MCF 10A (cell line): ENCODE data around the gene SASH1. TPM values are rescaled to one million over a fixed set of nuclear protein-coding genes. Genes with fewer than 3 reads are reported as not detected.

Experiments
- BruUV-seq: library from RNA; stranded (reverse); fragments of 400-500 nt; replicated peaks from 2 replicates; lab custom pipeline; 2021; lab: Mats Ljungman, UMichigan
- CTCF ChIA-PET: fragments of 300-600 bp; sonication (Branson Sonifier 250); formaldehyde crosslinking; extraction: SDS; loops from one replicate; lab custom pipeline; 2021; ENCODE audit warnings: antibody characterized with exemption, inconsistent platforms; lab: Yijun Ruan, JAX
- POLR2A ChIA-PET: fragments of 300-600, 350-650 bp; sonication (Branson Sonifier 250); formaldehyde crosslinking; extraction: SDS; loops from one replicate; lab custom pipeline; 2020; ENCODE audit warnings: antibody characterized with exemption, inconsistent platforms; lab: Yijun Ruan, JAX
- DNase-seq: peaks from one replicate; pipeline ENCODE4 v3.0.0-alpha.2; 2018; ENCODE audit not compliant: unreplicated experiment
- H3K27ac Mint-ChIP-seq: one replicate; pipeline ENCODE4 v1.8.0; 2022; ENCODE audit warnings: mild to moderate bottlenecking, low read depth, mixed read lengths; ENCODE audit not compliant: unreplicated experiment
- H3K27me3 Mint-ChIP-seq: one replicate; pipeline ENCODE4 v1.8.0; 2022; ENCODE audit warnings: mixed read lengths; ENCODE audit not compliant: insufficient read depth, unreplicated experiment
- H3K36me3 Mint-ChIP-seq: one replicate; pipeline ENCODE4 v1.8.0; 2022; ENCODE audit warnings: mild to moderate bottlenecking, moderate library complexity, mixed read lengths; ENCODE audit not compliant: insufficient read depth, unreplicated experiment
- H3K4me1 Mint-ChIP-seq: one replicate; pipeline ENCODE4 v1.8.0; 2022; ENCODE audit warnings: mixed read lengths; ENCODE audit not compliant: insufficient read depth, unreplicated experiment
- H3K4me3 Mint-ChIP-seq: one replicate; pipeline ENCODE4 v1.8.0; 2022; ENCODE audit warnings: mild to moderate bottlenecking, moderate library complexity, mixed read lengths; ENCODE audit not compliant: unreplicated experiment
- H3K9me3 Mint-ChIP-seq: one replicate; pipeline ENCODE4 v1.8.0; 2022; ENCODE audit warnings: mixed read lengths; ENCODE audit not compliant: unreplicated experiment
- CTCF ChIP-seq: fragments of 200-600 bp; IDR thresholded peaks from one replicate; pipeline ENCODE4 v1.8.0; 2022; ENCODE audit warnings: antibody characterized with exemption, mild to moderate bottlenecking; ENCODE audit not compliant: unreplicated experiment
- intact Hi-C: fragments of 100-400 bp; cut with micrococcal nuclease; formaldehyde crosslinking; loops from 2 replicates; pipeline ENCODE4 v1.14.1; 2022
- total RNA-seq: library from RNA; stranded (reverse); gene quantifications from 2 replicates; pipeline ENCODE4 v1.2.3, GENCODE V29; 2022

SASH1 gene
- total RNA-seq, 1 experiment from 2014 or later, result 18.4 TPM

- intact Hi-C loops, result loop anchor here (5.0 kb wide), 1 partner anchor 37 kb away; no protein-coding TSS in a partner anchor
- peaks cover 27% of the 10 kb centered on the region for H3K4me1 Mint-ChIP-seq
- TF ChIP-seq CTCF, result no peak
Observed at GRCh38 chr6:148443798-148444560, 101.3 kb downstream of the SASH1 start.

GRCh38 chr6:148445116-148445515 is 102.5 kb downstream of the SASH1 start:
- no TSS peak for BruUV-seq
- Mint-ChIP-seq H3K4me1 (peaks cover 25% of the 10 kb centered on the region), H3K4me3 (no peak overlapping the region), H3K27me3 (no peaks in the 10 kb centered on the region), H3K9me3 (no peaks in the 10 kb centered on the region), H3K36me3 (peaks cover 7% of the 10 kb centered on the region), H3K27ac (no peak overlapping the region)
- no peak for TF ChIP-seq CTCF
- ChIA-PET POLR2A (no interaction called here), CTCF (interaction anchor here (0.6 to 1.4 kb wide), 4 partner anchors 9 to 21 kb away, joined by 3 to 5 read pairs (median 3); no protein-coding TSS in a partner anchor)
- no peak for DNase-seq
- intact Hi-C loops, result no loop called here

More at GRCh38 chr6:148443798-148444560, 101.3 kb downstream of the SASH1 start:
- peaks cover 7% of the 10 kb centered on the region for H3K36me3 Mint-ChIP-seq
- no peaks in the 10 kb centered on the region for H3K27me3 Mint-ChIP-seq
- CTCF ChIA-PET, result interaction anchor here (1.0 kb wide), 1 partner anchor 20 kb away, joined by 3 read pairs; no protein-coding TSS in a partner anchor
- H3K4me3 Mint-ChIP-seq, result no peak overlapping the region
- no peaks in the 10 kb centered on the region for H3K9me3 Mint-ChIP-seq
- POLR2A ChIA-PET, result no interaction called here
- H3K27ac Mint-ChIP-seq, result no peak overlapping the region
- no TSS peak for BruUV-seq
- DNase-seq, result no peak

- Mint-ChIP-seq H3K27ac (no peak overlapping the region), H3K27me3 (no peaks in the 10 kb centered on the region), H3K9me3 (no peaks in the 10 kb centered on the region), H3K4me3 (no peak overlapping the region), H3K4me1 (peaks cover 20% of the 10 kb centered on the region), H3K36me3 (peaks cover 7% of the 10 kb centered on the region)
- TF ChIP-seq CTCF, result no peak
- intact Hi-C loops, result no loop called here
- CTCF ChIA-PET, result interaction anchor here (1.1 to 1.4 kb wide), 2 partner anchors 9 to 19 kb away, joined by 3 to 5 read pairs; no protein-coding TSS in a partner anchor
- peak; percentile 25 for DNase-seq
- POLR2A ChIA-PET, result no interaction called here
- no TSS peak for BruUV-seq
Observed at GRCh38 chr6:148445620-148446019, 103.0 kb downstream of the SASH1 start.

GRCh38 chr6:148446681-148447080 is 104.0 kb downstream of the SASH1 start:
- no peak overlapping the region for H3K27ac Mint-ChIP-seq
- CTCF ChIA-PET, result interaction anchor here (0.8 to 1.4 kb wide), 2 partner anchors 10 to 17 kb away, joined by 3 read pairs; no protein-coding TSS in a partner anchor
- H3K9me3 Mint-ChIP-seq, result no peaks in the 10 kb centered on the region
- H3K4me3 Mint-ChIP-seq, result no peak overlapping the region
- peaks cover 12% of the 10 kb centered on the region for H3K4me1 Mint-ChIP-seq
- POLR2A ChIA-PET, result interaction anchor here (0.6 kb wide), 1 partner anchor 87 kb away, joined by 3 read pairs; no protein-coding TSS in a partner anchor
- no peak for DNase-seq
- H3K27me3 Mint-ChIP-seq, result no peaks in the 10 kb centered on the region
- no peak for TF ChIP-seq CTCF
- intact Hi-C loops, result no loop called here
- BruUV-seq, result no TSS peak
- peaks cover 7% of the 10 kb centered on the region for H3K36me3 Mint-ChIP-seq
